ENCODE measurements around the gene TPX2.
"Not testable (repeated sequence)": the region's sequence is repeated elsewhere in the genome, so short reads cannot be mapped to it uniquely, and the experiment has no call there.

The TPX2 gene

DNA sequence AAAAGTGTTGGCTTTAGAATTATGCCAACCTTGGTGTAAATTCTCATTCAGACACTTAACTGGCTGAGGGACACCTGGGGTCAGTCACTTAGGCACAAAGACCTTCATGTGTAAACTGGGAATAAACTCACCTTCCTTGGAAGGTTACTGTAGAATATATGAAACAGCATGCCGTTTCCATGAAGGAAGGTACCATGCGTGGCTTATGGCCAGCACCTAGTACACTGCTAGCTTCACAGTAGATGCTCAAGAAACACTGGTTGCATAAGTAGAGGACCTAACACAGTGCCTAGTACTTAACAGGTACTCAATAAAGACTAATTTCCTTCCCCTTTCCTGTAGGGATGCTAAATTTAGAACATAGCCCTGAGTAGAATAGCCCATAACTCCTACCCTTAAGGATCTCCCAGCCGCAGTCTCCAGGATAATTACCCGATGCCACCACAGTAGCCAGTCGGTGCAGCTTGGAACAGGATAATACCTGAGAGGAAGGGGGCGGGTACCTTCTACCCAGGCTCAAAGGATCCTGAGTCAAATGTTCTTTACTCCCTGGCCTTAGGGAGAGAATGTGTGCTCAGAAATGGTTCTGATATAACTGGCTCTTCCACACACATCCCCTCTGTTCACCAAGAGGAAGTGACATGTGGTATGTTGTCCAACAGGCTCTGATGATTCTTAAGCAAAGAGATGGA lies 20.0 kb upstream of the TPX2 start:
- H3K4me3 ChIP-seq (ENCODE audit: low read depth, low read length) = peak overlapping the region; percentile 80
- DNase-seq (ENCODE audit: low read depth) = no peak

- no peak for DNase-seq (ENCODE audit: low read depth)
- H3K4me3 ChIP-seq (ENCODE audit: low read depth, low read length) = peak overlapping the region; percentile 80
Observed at GRCh38 chr20:31719644-31720485, 19.2 kb upstream of the TPX2 start.

DNA sequence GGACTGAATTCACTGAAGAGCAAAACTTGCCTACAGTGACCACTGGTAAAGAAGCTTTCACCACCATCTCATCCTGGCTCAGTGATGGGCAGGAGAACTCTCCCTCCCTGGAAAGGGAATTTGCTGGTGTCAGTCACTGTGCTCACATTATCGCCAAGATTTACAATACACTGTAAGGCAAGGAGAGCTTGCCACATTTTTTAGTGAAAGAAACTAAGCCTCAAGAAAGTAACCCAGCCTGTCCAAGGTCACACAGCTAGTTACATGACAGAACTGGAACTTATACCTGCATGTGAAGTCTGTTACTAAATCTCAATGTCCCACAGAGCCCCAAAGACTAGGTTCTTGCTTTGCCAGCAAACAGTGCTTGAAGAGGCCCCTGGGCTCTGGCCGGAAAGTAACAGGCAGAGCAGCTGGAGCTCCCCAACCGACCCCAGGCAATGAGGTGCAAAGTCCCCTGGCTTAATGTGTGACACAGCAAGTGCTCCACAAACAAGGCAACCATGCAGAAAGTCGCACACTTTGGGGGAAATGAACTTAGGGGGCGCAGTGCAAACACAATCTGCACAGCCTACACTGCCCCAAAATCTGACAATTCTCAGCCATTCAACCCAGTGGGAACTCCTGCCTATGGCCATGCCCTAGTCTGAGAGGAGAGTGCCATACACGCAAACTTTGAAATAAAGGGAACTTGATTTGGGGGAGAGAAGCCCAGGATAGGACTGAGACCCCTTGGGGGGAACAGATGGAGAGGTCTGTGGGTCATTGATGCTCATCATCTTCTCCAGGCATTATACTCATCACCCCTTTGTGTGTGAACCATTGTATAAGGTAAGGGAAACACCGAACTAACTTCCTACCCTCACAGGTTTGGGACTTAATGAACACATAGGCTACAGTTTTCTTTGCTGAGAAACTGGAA lies 18.3 kb upstream of the TPX2 start:
- peak overlapping the region; percentile 80 for H3K4me3 ChIP-seq (ENCODE audit: low read depth, low read length)
- DNase-seq (ENCODE audit: low read depth) = no peak

DNA sequence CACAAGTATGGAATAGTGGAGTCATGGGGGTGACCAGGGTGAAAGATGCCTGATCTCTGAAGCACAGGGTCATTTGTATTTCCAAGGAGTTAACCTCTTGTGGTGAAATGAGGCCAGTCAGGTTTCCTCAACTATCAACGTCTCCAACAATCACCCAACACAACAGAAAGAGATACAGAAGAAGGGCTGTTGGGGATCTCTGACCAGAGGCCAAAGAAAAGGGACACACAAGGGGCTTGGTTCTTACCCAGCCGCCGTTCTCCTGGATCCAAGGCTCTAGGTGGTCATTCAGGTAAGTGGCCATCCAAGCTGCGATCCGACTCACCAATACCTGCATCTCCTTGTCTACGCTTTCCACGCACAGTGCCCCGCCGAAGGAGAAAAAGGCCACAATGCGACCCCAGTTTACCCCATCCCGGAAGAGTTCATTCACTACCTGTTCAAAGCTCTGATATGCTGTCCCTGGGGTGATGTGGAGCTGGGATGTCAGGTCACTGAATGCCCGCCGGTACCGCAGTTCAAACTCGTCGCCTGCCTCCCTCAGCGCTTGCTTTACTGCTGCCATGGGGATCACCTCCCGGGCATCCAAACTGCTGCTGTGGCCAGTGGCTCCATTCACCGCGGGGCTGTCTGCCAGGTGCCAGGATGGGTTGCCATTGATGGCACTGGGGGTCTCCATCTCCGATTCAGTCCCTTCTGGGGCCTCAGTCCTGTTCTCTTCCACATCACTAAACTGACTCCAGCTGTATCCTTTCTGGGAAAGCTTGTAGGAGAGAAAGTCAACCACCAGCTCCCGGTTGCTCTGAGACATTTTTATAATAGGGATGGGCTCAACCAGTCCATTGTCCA lies 17.5 kb upstream of the TPX2 start:
- no peak for DNase-seq (ENCODE audit: low read depth)
- peak overlapping the region; percentile 80 for H3K4me3 ChIP-seq (ENCODE audit: low read depth, low read length)

GRCh38 chr20:31722257-31723068 lies 16.6 kb upstream of the TPX2 start, which contains the start of gene BCL2L1:
Gene BCL2L1 (minus strand): TSS chr20:31722868. CDS start chr20:31722218, 650 bp downstream.
- DNase-seq (ENCODE audit: low read depth) = no peak
- H3K4me3 ChIP-seq (ENCODE audit: low read depth, low read length) = peak within 1 kb of the TSS; percentile 80

DNA sequence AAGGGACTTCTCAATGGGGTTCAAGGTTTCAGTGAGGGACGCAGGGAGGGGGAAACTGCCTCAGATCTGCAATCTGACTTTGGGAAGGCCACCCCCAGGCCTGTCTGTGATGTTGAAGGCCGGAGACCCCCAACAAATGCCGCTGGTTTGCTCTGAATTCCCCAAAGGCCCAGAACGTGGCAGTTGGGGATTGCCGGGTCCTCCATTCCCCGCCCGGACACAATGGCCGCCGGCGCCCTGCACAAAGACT lies 16.1 kb upstream of the TPX2 start:
- peak overlapping the region; percentile 80 for H3K4me3 ChIP-seq (ENCODE audit: low read depth, low read length)
- no peak for DNase-seq (ENCODE audit: low read depth)

- peak overlapping the region; percentile 80 for H3K4me3 ChIP-seq (ENCODE audit: low read depth, low read length)
- DNase-seq (ENCODE audit: low read depth) = peak; percentile 93
Observed at GRCh38 chr20:31723319-31724078, 15.6 kb upstream of the TPX2 start.

DNA sequence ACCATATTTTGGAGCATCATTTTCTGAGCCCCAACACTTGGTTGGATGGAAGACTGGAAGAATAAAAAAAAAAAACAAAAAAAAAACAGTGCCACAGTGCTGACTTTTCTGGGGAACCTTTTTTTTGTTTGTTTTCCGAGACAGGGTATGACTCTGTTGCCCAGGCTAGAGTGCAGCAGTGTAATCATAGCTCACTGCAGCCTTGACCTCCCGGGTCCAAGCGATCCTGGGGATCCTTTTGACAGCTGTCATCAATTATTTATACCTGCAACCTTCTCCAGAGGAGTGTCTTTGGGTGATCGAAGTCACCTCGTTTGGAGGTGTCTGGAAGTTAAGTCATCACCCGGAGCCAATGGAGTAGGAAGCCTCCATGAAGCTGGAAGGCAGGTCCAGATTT lies 7.8 kb upstream of the TPX2 start:
- DNase-seq (ENCODE audit: low read depth) = no peak
- no peak overlapping the region for H3K4me3 ChIP-seq (ENCODE audit: low read depth, low read length)

GRCh38 chr20:31739550-31739977 lies 474 bp downstream of the TPX2 start:
- H3K4me3 ChIP-seq (ENCODE audit: low read depth, low read length) = peak overlapping the region; percentile 88
- DNase-seq (ENCODE audit: low read depth) = no peak

- no peak for DNase-seq (ENCODE audit: low read depth)
- H3K4me3 ChIP-seq (ENCODE audit: low read depth, low read length) = peak overlapping the region; percentile 88
Observed at GRCh38 chr20:31740208-31740607, 1.1 kb downstream of the TPX2 start.

DNA sequence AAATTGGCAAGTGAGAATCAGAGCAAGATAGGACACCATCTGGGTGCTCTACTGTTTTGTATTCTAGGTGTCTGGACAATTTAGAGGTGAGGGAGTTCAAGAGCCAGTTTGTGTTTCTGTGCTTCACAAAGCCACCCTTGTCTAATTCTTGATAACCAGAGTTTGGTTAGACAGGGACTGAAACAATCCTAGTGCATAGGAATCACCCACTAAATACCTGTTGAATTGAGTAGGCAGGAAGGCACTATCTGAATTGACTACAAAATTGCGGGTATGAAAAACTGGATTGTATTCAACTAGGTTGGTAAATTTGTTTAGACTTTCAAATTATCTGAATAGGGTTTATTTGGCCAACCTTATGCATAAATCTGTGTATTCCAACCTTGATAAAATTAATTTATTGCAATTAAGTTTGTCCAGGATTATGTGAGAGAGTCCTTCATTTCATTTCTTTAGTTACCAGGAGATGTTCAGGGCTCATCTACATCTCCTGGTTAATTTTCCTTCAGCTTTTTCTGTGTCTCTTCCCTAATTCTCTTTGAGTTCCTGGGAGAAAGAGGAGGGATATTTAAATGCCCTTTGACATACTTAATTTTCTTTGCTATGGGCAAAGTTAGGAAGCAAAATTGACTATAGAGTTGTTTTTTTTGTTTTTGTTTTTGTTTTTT lies 1.7 kb downstream of the TPX2 start:
- no peak for DNase-seq (ENCODE audit: low read depth)
- H3K4me3 ChIP-seq (ENCODE audit: low read depth, low read length) = peak overlapping the region; percentile 88

DNA sequence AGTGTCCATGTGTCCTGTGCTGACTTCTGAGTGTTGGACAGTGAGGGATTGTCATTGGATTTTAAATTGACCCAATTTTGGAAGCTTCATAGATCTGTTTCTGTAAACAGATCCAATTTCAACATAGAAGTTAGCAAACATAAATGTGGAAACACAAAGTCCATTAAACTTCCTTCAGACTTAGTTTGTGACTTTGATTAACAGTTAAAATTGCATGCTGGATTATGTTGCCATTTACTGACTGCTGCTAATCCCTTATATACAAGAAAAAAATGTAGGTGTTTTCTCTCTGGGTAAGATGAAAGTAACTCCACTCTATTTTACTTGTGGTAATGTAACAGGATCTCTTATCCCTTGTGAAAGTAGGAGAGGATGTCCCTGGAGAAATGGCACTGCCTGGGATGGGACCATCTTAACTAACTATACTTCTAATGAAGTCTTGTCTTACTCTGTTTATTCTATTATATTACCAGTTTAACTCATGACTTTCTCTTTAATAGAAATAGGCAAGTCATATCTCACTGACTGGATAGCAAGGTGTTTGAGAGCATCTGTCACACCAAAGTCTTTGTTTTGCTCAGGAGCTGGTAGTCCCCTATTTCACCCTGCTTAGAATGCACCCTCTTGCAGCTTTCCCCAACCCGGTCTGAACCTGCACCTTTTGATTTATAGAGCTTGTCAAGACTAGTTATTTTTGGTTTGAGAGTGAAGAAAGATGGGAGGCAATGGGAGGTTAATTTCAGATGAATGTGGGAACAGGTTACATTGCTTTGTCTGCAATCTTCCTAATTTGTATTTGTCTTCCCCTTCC lies 7.2 kb downstream of the TPX2 start:
- DNase-seq (ENCODE audit: low read depth) = no peak
- H3K4me3 ChIP-seq (ENCODE audit: low read depth, low read length) = no peak overlapping the region

GRCh38 chr20:31747028-31747427 lies 7.9 kb downstream of the TPX2 start:
- not testable (repeated sequence) for H3K4me3 ChIP-seq (ENCODE audit: low read depth, low read length); DNase-seq (ENCODE audit: low read depth)

DNA sequence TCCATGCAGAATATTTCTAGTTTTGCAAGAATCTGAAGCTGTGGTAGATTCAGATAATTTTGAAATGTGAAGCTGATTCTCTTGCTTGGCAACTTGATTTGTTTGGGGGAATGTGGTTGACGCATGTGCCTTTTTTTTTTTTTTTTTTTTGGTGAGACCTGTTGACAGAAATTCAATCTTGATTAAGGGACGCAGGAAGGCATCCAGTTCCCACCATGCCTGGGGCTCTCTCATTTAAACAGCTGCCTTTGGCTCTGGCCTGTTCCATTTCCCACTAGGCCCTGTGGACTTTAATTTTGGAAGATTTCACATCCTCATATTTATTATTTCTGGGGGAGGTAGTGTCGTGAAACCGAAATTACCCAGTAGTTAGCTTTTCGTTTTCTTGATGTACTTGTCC lies 8.6 kb downstream of the TPX2 start:
- no peak overlapping the region for H3K4me3 ChIP-seq (ENCODE audit: low read depth, low read length)
- peak; percentile 47 for DNase-seq (ENCODE audit: low read depth)

GRCh38 chr20:31749223-31749622 lies 10.1 kb downstream of the TPX2 start:
- H3K4me3 ChIP-seq (ENCODE audit: low read depth, low read length) = no peak overlapping the region
- DNase-seq (ENCODE audit: low read depth) = no peak

DNA sequence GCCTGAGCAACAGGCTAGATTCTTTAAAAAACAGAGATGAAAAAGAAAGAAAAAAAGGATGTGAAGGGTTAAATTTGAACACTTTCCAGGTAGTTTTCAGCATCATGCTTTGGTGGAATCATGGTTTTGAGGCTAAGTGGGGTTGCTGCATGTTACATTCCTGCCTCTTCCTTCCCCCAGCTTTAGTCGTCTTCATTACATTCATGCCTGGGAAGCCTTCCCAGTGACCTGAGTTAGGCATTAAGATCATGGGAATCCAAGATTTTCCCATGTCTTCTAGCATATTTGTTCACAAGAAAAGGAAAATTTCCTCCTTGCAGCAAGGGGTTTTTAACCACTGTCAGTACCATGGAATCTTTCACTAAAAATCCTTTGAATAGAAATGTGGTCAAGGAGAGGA lies 12.0 kb downstream of the TPX2 start:
- DNase-seq (ENCODE audit: low read depth) = peak; percentile 87
- H3K4me3 ChIP-seq (ENCODE audit: low read depth, low read length) = no peak overlapping the region

Data from skeletal muscle cell (primary cell).